K562 (cell line): ENCODE data around the gene C9. TPM values are rescaled to one million over a fixed set of nuclear protein-coding genes. Genes with fewer than 3 reads are reported as not detected.

ENCODE experiments used
- ATAC-seq: fragments of 200-7000 bp; cut with Tn5 transposase; 3 replicates; pipeline ENCODE4 v1.9.1; 2020; ENCODE audit warnings: moderate library complexity
- BruUV-seq: library from RNA; stranded (reverse); fragments of 400-500 nt; replicated peaks from 2 replicates; lab custom pipeline; 2021; lab: Mats Ljungman, UMichigan
- CTCF ChIA-PET: fragments of 300-600 bp; formaldehyde crosslinking; extraction: SDS; loops from one replicate; lab custom pipeline; 2021; ENCODE audit warnings: low intra/inter-chr PET ratio; lab: Yijun Ruan, JAX
- POLR2A ChIA-PET: fragments of 300-600, 350-650 bp; sonication (Branson Sonifier 250); formaldehyde crosslinking; extraction: SDS; loops from one replicate; lab custom pipeline; 2021; ENCODE audit warnings: antibody characterized with exemption, inconsistent platforms; lab: Yijun Ruan, JAX
- DNase-seq, 4 experiments: peaks; one replicate each; pipeline versions ENCODE4 v3.0.0 to v3.0.0-alpha.2; 2011 to 2018; ENCODE audit warnings: low spot score in 3 of 4, mixed read lengths in 3 of 4; ENCODE audit errors: extremely low read depth in 1 of 4
- FAIRE-seq: peaks from 2 replicates; lab custom pipeline; 2011; peaks lifted over from hg19 to GRCh38; lab: Jason Lieb, UNC
- H2AFZ ChIP-seq: 2 replicates; pipeline ENCODE4 v1.6.0; 2011; ENCODE audit warnings: low read depth, low read length, control low read depth, inconsistent platforms
- H3K27ac ChIP-seq: fragments of 200-600 bp; 3 replicates; pipeline ENCODE4 v1.8.0; 2011; ENCODE audit warnings: low read depth, mild to moderate bottlenecking, control low read depth, inconsistent platforms, low read length, moderate library complexity, mixed read lengths; ENCODE audit errors: extremely low read depth
- H3K27me3 ChIP-seq, 2 experiments: fragments of 300-600 bp in 1 of 2; 2 replicates in 1 of 2; 3 replicates in 1 of 2; pipeline versions ENCODE4 v1.6.0 to v1.8.0; 2011; ENCODE audit warnings: inconsistent platforms in 2 of 2, low read length in 2 of 2, mild to moderate bottlenecking in 1 of 2, mixed read lengths in 1 of 2, moderate library complexity in 1 of 2; ENCODE audit not compliant: control insufficient read depth in 2 of 2, insufficient read depth in 2 of 2
- H3K36me3 ChIP-seq: fragments of 300-600 bp; 3 replicates; pipeline ENCODE4 v1.8.0; 2011; ENCODE audit warnings: mild to moderate bottlenecking, low read length, inconsistent platforms; ENCODE audit not compliant: control insufficient read depth, insufficient read depth
- H3K4me1 ChIP-seq, 2 experiments: fragments of 200-600 bp in 1 of 2; replicated peaks in 1 of 2; 2 replicates in 1 of 2; 3 replicates in 1 of 2; pipeline versions ENCODE4 v1.5.1 to v1.8.0; 2011; ENCODE audit warnings: inconsistent platforms in 2 of 2, low read length in 2 of 2, mild to moderate bottlenecking in 1 of 2, mixed read lengths in 1 of 2, moderate library complexity in 1 of 2; ENCODE audit not compliant: control insufficient read depth in 2 of 2, insufficient read depth in 2 of 2
- H3K4me2 ChIP-seq: 2 replicates; pipeline ENCODE4 v1.6.1; 2011; ENCODE audit warnings: low read length, control low read depth, inconsistent platforms, mixed read lengths; ENCODE audit not compliant: insufficient read depth
- H3K4me3 ChIP-seq: fragments of 200-600 bp; sonication (generic), shearing (Covaris generic); 2 replicates; pipeline ENCODE4 v1.5.1; 2016; ENCODE audit warnings: control low read depth, inconsistent platforms
- H3K79me2 ChIP-seq: fragments of 200-600 bp; 3 replicates; pipeline ENCODE4 v1.8.0; 2011; ENCODE audit warnings: low read length, inconsistent platforms; ENCODE audit not compliant: control insufficient read depth, insufficient read depth
- H3K9ac ChIP-seq, 2 experiments: 2 replicates each; pipeline versions ENCODE4 v1.6.0 to v1.6.1; 2011; ENCODE audit warnings: low read depth in 2 of 2, low read length in 2 of 2, control low read depth in 1 of 2, inconsistent platforms in 1 of 2, mild to moderate bottlenecking in 1 of 2, mixed read lengths in 1 of 2; ENCODE audit not compliant: insufficient read depth in 1 of 2
- H3K9me1 ChIP-seq: one replicate; pipeline ENCODE4 v1.6.0; 2011; ENCODE audit warnings: inconsistent platforms, mild to moderate bottlenecking, low read length, moderate library complexity; ENCODE audit not compliant: control insufficient read depth, insufficient read depth
- H3K9me3 ChIP-seq: replicated peaks from 2 replicates; pipeline ENCODE4 v1.5.1; 2011; ENCODE audit warnings: low read depth, low read length, inconsistent platforms; ENCODE audit not compliant: control insufficient read depth, insufficient read depth
- H4K20me1 ChIP-seq: replicated peaks from 2 replicates; pipeline ENCODE4 v1.6.1; 2011; ENCODE audit warnings: low read length, inconsistent platforms, mixed read lengths; ENCODE audit not compliant: control insufficient read depth, insufficient read depth
- ATF1 ChIP-seq, 2 experiments: fragments of 450-650 bp in 1 of 2; IDR thresholded peaks; 2 replicates each; pipeline ENCODE4 v1.6.1; 2016; ENCODE audit warnings: missing compliant biosample characterization in 1 of 2, missing genetic modification characterization in 1 of 2
- FOXJ2 ChIP-seq: fragments of 200-800 bp; sonication (Bioruptor generic); IDR thresholded peaks from 2 replicates; pipeline ENCODE4 v1.6.1; 2016; ENCODE audit warnings: missing genetic modification characterization, missing compliant biosample characterization
- MYBL2 ChIP-seq, 2 experiments: fragments of 450-650 bp in 1 of 2; sonication (generic) in 1 of 2; formaldehyde crosslinking in 1 of 2; IDR thresholded peaks; 2 replicates each; pipeline versions ENCODE4 v1.6.1 to v1.8.1; 2017 to 2022; ENCODE audit warnings: borderline replicate concordance in 1 of 2, inconsistent platforms in 1 of 2, low read depth in 1 of 2, mild to moderate bottlenecking in 1 of 2, missing genetic modification reagents in 1 of 2, moderate library complexity in 1 of 2
- POLR2H ChIP-seq: IDR thresholded peaks from 2 replicates; pipeline ENCODE4 v1.6.1; 2016; ENCODE audit warnings: missing genetic modification characterization, low read depth, mild to moderate bottlenecking, control low read depth, missing compliant biosample characterization, moderate library complexity
- RNF2 ChIP-seq: sonication (generic); IDR thresholded peaks from 2 replicates; pipeline ENCODE4 v1.6.1; 2016
- SRSF7 ChIP-seq: fragments of 200-400 bp; formaldehyde crosslinking; optimal IDR thresholded peaks from 2 replicates; pipeline ENCODE3; 2017; ENCODE audit warnings: mild to moderate bottlenecking, low read depth, low read length
- ZNF133 ChIP-seq: fragments of 250-450 bp; sonication (Bioruptor Pico); IDR thresholded peaks from 2 replicates; pipeline ENCODE4 v1.4.0; 2020; ENCODE audit warnings: mild to moderate bottlenecking
- ZNF274 ChIP-seq: IDR thresholded peaks from 2 replicates; pipeline ENCODE4 v1.6.1; 2011; ENCODE audit warnings: low read depth, mild to moderate bottlenecking, low read length, moderate library complexity, borderline replicate concordance
- ZNF785 ChIP-seq: fragments of 250-450 bp; sonication (Bioruptor Pico); IDR thresholded peaks from 2 replicates; pipeline ENCODE4 v1.4.0; 2020; ENCODE audit warnings: mild to moderate bottlenecking
- WGBS: fragments of 100-300 bp; shearing (Covaris generic); methylation state at CpG from one replicate; pipeline ENCODE4 v1.1.6; 2016; ENCODE audit warnings: low coverage, mixed read lengths; ENCODE audit not compliant: insufficient coverage; ENCODE audit errors: missing lambda C conversion rate; 5-methylcytosine and 5-hydroxymethylcytosine counted together
- in situ Hi-C: fragments of 300-500 bp; cut with MboI; formaldehyde crosslinking; loops from 4 replicates; pipeline ENCODE4 v1.15.0; 2018; ENCODE audit warnings: inconsistent platforms, mixed read lengths
- intact Hi-C: fragments of 100-400 bp; cut with micrococcal nuclease; formaldehyde crosslinking; loops from 2 replicates; pipeline ENCODE4 v1.14.2; 2022
- polyA plus RNA-seq, 8 experiments: library from polyadenylated mRNA; depleted of rRNA in 4 of 8; stranded (reverse) in 5 of 8; unstranded in 3 of 8; fragments of >200 nt; fragmentation: Nextera tagmentation in 2 of 8; fragmentation: Illumina TruSeq in 1 of 8; extraction: Ambion mirVana in 2 of 8; extraction: Trizol in 1 of 8; gene quantifications; 2 replicates each; pipeline versions ENCODE4 v1.2.1 to v1.2.3, GENCODE V29; 2011 to 2014; ENCODE audit warnings: inconsistent platforms in 1 of 8, missing spikeins in 1 of 8
- total RNA-seq, 7 experiments: library from RNA; depleted of rRNA in 6 of 7; stranded (reverse); fragments of >200 nt in 6 of 7; fragmentation: Illumina TruSeq in 2 of 7; extraction: Trizol in 2 of 7; gene quantifications; 2 replicates each; pipeline versions ENCODE4 v1.2.1 to v1.2.3, GENCODE V29; 2011 to 2021; ENCODE audit warnings: low replicate concordance in 1 of 7
- TF ChIP-seq, protein P1 (sequence below), 2 experiments: fragments of 150-350 bp in 1 of 2; IDR thresholded peaks; 2 replicates each; pipeline ENCODE4 v1.6.1; 2012 to 2016; ENCODE audit warnings: low read depth in 2 of 2, low read length in 2 of 2, mild to moderate bottlenecking in 1 of 2, moderate library complexity in 1 of 2
- TF ChIP-seq, protein P2 (sequence below): sonication (generic); formaldehyde crosslinking; IDR thresholded peaks from 2 replicates; pipeline ENCODE4 v1.8.1; 2023; ENCODE audit warnings: mild to moderate bottlenecking, missing genetic modification reagents
- TF ChIP-seq, protein P3 (sequence below): fragments of 450-650 bp; IDR thresholded peaks from one replicate; pipeline ENCODE4 v1.6.1; 2018; ENCODE audit warnings: mild to moderate bottlenecking, moderate library complexity; ENCODE audit not compliant: partially characterized antibody

Gene C9
- total and polyA plus RNA-seq, 9 of the 15 experiments (the other 6 are each of a cell fraction or from before 2014, with no cell fraction given) = 0.08 to 0.38 TPM; not detected in 7

DNA sequence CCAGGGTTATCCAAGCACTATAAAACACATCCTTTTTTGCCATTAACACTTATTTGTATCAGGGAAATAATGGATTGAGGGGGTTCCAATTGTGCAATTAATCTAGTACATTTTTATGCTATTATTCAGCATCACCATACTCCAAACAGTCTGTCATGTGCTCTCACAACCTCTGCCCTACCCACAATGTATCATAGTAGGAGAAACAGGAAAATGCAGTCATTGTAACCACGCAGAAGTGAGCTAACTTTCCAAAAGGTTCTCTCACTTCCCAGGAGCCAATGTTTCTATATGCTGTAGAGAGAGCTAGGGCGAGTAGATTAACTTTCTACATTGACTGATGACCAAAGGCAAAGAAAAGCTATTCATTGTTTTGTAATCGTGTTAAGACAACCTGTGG lies 30.7 kb upstream of the C9 start (continued):
- TF ChIP-seq FOXJ2 (tag) (no peak), POLR2H (tag) (no peak), SRSF7 (no peak), ZNF785 (CRISPR knock-in tag) (no peak), ZNF274 (no peak), ATF1 (CRISPR knock-in tag; IDR thresholded peaks at IDR 0.05) (no peak), ATF1 (tag; IDR thresholded peaks at IDR 0.05) (no peak)
- TF ChIP-seq, protein P1, sequence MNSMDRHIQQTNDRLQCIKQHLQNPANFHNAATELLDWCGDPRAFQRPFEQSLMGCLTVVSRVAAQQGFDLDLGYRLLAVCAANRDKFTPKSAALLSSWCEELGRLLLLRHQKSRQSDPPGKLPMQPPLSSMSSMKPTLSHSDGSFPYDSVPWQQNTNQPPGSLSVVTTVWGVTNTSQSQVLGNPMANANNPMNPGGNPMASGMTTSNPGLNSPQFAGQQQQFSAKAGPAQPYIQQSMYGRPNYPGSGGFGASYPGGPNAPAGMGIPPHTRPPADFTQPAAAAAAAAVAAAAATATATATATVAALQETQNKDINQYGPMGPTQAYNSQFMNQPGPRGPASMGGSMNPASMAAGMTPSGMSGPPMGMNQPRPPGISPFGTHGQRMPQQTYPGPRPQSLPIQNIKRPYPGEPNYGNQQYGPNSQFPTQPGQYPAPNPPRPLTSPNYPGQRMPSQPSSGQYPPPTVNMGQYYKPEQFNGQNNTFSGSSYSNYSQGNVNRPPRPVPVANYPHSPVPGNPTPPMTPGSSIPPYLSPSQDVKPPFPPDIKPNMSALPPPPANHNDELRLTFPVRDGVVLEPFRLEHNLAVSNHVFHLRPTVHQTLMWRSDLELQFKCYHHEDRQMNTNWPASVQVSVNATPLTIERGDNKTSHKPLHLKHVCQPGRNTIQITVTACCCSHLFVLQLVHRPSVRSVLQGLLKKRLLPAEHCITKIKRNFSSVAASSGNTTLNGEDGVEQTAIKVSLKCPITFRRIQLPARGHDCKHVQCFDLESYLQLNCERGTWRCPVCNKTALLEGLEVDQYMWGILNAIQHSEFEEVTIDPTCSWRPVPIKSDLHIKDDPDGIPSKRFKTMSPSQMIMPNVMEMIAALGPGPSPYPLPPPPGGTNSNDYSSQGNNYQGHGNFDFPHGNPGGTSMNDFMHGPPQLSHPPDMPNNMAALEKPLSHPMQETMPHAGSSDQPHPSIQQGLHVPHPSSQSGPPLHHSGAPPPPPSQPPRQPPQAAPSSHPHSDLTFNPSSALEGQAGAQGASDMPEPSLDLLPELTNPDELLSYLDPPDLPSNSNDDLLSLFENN (IDR thresholded peaks at IDR 0.05; ENCODE audit: low read depth in 2 of 2, low read length in 2 of 2) = no peak

DNA sequence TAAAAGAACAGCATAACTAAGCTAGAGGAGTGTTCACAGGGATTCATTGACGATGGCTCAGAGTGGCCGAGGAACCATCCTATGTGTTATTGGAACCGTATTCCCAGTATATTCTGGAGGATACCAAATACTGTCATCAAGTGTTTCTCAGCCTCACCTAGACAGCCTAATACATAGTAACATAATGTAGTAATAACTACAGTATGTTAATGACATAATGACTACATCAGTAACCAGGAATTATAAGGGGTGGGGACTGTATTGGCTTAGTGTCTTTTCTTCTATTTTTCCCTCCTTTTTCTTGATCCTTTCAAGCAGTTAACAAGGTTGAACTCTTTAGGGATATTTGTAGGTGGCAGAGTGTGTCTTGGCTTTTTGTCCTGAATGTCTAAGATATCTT lies 26.6 kb upstream of the C9 start:
- no peaks in the 10 kb centered on the region for H3K4me1 ChIP-seq
- no peak for ATAC-seq
- H3K27ac ChIP-seq = no peak overlapping the region
- 72% methylated on average over 3 of the region's 3 CpGs for WGBS
- H4K20me1 ChIP-seq = no peaks in the 10 kb centered on the region
- peaks cover 7% of the 10 kb centered on the region; the same call in 2 of the 3 replicates for H3K36me3 ChIP-seq
- intact Hi-C loops = no loop called here
- ChIA-PET POLR2A (no interaction called here), CTCF (no interaction called here)
- no peaks in the 10 kb centered on the region for H3K9me1 ChIP-seq
- H3K27me3 ChIP-seq = no peaks in the 10 kb centered on the region
- no peak overlapping the region for H3K4me3 ChIP-seq
- in situ Hi-C loops = no loop called here
- no TSS peak for BruUV-seq
- H3K9me3 ChIP-seq = no peaks in the 10 kb centered on the region
- H2AFZ ChIP-seq = no peak overlapping the region
- FAIRE-seq = no peak
- DNase-seq = no peak
- no peaks in the 10 kb centered on the region for H3K79me2 ChIP-seq
- no peak overlapping the region for H3K9ac ChIP-seq
- no peak overlapping the region for H3K4me2 ChIP-seq
- no peak for TF ChIP-seq RNF2
- TF ChIP-seq ZNF133 (CRISPR knock-in tag) = no peak
- TF ChIP-seq, protein P2, sequence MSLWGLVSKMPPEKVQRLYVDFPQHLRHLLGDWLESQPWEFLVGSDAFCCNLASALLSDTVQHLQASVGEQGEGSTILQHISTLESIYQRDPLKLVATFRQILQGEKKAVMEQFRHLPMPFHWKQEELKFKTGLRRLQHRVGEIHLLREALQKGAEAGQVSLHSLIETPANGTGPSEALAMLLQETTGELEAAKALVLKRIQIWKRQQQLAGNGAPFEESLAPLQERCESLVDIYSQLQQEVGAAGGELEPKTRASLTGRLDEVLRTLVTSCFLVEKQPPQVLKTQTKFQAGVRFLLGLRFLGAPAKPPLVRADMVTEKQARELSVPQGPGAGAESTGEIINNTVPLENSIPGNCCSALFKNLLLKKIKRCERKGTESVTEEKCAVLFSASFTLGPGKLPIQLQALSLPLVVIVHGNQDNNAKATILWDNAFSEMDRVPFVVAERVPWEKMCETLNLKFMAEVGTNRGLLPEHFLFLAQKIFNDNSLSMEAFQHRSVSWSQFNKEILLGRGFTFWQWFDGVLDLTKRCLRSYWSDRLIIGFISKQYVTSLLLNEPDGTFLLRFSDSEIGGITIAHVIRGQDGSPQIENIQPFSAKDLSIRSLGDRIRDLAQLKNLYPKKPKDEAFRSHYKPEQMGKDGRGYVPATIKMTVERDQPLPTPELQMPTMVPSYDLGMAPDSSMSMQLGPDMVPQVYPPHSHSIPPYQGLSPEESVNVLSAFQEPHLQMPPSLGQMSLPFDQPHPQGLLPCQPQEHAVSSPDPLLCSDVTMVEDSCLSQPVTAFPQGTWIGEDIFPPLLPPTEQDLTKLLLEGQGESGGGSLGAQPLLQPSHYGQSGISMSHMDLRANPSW = no peak
- TF ChIP-seq MYBL2 (IDR thresholded peaks at IDR 0.05; ENCODE audit: low read depth) = no peak
- no peak for TF ChIP-seq MYBL2 (CRISPR knock-in tag; IDR thresholded peaks at IDR 0.05; ENCODE audit: borderline replicate concordance)
- TF ChIP-seq, protein P3, sequence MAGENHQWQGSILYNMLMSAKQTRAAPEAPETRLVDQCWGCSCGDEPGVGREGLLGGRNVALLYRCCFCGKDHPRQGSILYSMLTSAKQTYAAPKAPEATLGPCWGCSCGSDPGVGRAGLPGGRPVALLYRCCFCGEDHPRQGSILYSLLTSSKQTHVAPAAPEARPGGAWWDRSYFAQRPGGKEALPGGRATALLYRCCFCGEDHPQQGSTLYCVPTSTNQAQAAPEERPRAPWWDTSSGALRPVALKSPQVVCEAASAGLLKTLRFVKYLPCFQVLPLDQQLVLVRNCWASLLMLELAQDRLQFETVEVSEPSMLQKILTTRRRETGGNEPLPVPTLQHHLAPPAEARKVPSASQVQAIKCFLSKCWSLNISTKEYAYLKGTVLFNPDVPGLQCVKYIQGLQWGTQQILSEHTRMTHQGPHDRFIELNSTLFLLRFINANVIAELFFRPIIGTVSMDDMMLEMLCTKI = no peak
